SIG-M5 treated with dmso at 0.1 percent for 504 hours (cell line): ENCODE results near the gene OTULIN.

Experiments
- DNase-seq: peaks from one replicate; lab custom pipeline; 2025; ENCODE audit not compliant: unreplicated experiment; lab: John Stamatoyannopoulos, UW

OTULIN gene

GRCh38 chr5:14664270-14665100 lies at the start of gene OTULIN:
OTULIN (plus strand) TSS chr5:14664718; CDS start chr5:14664826, 108 bp downstream.
- peak; percentile 90 for DNase-seq

DNA sequence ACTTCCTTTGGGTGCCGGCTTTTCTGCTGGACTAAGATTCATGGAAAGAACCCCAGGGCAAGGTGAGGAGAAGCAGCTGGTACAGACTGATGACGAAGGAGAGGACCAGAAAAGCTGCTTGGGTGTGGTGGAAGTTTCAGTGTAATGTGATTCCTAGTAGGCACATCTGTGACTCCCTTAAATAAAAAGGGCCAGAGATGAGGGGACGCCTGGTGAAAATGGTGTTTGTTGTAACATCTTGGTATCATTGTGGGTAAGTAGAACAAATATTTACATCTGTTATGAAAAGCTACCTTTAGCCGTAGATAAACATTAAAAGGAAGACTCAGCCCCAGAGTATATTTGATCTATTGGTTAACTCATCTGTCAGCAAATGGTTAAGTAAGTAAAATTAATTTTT lies 49.2 kb upstream of the OTULIN start:
- DNase-seq = no peak

- no peak for DNase-seq
Observed at GRCh38 chr5:14617441-14617840, 47.1 kb upstream of the OTULIN start.

DNA sequence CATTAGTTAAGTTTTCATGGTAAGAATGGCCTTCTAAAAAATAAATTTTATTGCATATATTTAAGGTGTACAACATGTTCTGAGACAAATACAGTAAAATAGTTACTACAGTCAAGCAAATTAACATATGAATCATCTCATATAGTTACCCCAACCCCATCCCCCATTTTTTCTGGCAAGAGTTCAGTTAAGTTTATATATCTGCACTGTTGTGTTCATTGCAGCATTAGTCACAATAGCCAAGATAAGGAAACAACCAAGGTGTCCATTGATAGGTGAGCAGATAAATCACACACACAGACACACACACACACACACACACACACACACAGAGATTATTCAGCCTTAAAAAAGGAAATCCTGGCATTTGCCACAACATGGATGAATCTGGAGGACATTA lies 37.2 kb upstream of the OTULIN start:
- DNase-seq = no peak

- peak; percentile 57 for DNase-seq
Observed at GRCh38 chr5:14628346-14628745, 36.2 kb upstream of the OTULIN start.

DNA sequence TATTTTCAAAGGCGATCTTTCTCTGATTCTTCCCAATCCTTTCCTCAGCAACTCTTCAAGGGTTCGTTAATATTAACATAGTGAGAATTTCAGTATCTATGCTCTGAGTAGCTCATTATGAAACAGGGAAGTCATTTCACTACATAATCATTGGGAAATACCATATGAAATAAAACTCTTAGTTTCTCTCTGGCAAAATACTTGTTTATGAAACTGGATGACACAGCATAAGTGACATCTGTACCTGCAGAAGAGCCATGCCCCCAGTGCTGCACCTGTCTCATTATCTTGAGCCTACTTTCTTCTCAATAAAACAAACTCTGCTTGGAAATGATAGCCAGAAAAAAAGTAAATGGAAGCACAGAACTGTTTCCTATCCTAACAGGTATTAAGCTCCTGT lies 33.8 kb upstream of the OTULIN start:
- DNase-seq = no peak

GRCh38 chr5:14635656-14636055 lies 28.9 kb upstream of the OTULIN start:
- DNase-seq = no peak

DNA sequence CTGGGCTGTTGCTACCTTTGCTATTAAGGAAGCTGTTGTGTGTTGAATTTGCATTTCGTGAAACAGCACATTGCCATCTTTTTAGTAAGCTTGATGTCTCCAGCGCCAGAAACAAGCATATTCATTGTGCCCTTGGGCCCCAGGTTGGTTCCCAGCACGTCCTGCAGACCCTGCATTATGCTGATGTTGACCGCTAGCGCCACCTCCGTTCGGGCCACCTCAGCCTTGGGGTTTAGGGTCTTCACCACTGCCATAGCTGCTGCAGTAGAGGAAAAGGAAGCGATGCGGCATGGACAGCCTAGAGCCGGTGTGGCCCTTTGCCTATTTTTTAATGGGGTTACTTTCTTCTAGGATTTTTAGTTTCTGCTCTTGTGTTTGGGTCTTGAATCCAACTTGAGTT lies 23.8 kb upstream of the OTULIN start:
- DNase-seq = no peak

- no peak for DNase-seq
Observed at GRCh38 chr5:14644623-14645237, 19.8 kb upstream of the OTULIN start.

DNA sequence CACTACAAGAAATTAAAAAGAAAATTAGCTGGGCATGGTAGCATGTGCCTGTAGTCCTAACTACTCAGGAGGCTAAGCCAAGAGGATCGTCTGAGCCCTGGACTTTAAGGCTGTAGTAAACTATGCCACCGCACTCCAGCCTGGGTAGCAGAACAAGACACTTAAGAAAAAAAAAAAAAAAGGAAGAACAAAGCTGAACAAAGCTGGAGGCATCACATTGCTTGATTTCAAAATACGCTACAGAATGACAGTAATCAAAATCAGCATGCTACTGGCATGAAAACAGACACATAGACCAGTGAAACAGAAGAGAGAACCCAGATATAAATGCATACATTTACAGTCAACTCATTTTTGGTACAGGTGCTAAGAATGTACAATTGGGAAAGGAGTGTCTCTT lies 14.5 kb upstream of the OTULIN start:
- no peak for DNase-seq

- no peak for DNase-seq
Observed at GRCh38 chr5:14655146-14655741, 9.3 kb upstream of the OTULIN start.

DNA sequence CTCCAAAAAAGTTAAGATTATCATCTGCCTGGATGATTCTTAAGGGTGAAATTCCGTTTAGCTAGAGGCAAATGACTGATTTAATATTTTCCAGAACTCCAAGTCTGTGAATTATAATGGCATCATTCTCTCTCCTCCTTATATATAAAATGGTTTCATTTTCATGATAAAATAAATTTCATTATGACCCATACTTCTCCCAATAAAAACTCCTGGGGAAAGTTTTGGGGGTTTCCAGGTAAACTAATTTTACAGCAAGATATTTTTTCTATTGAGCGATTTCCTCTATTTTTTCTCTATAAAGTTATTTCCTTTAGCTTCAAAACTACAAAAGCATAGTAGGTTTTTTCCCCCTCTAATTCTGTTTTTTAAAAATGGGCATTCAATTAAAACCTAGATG lies 7.6 kb upstream of the OTULIN start:
- DNase-seq = no peak

DNA sequence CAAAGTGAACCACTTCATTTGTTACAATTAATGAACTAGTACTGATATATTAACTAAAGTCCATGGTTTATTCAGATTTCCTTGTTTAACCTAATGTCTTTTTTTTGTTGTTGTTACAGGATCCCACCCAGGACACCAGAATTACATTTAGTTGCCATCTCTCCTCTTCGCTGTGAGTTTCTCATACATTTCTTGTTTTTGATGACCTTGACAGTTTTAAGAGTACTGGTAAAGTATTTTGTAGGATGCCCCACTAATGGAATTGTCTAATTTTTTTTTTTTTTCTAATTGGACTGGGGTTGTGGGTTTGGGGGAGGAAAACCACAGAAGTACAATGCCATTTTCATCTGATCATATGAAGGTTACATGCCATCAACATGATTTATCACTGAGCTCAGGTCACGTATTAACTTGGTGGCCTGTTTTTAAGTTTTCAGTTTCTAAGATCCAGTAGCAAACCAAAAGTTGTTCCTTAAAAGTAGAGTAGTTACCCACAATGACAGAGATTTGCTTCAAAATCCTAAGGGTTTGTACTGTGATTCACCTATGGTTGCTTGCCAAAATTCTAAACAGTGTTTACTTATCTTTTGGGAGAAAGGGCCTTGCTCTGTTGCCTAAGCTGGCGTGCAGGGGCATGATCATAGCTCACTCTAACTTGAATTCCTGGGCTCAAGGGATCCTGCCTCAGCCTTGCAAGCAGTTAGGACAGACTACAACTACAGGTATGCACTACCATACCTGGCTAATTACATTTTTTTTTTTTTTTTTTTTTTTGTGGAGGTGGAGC lies 4.5 kb upstream of the OTULIN start:
- no peak for DNase-seq

GRCh38 chr5:14660833-14661232 lies 3.7 kb upstream of the OTULIN start:
- DNase-seq = no peak

DNA sequence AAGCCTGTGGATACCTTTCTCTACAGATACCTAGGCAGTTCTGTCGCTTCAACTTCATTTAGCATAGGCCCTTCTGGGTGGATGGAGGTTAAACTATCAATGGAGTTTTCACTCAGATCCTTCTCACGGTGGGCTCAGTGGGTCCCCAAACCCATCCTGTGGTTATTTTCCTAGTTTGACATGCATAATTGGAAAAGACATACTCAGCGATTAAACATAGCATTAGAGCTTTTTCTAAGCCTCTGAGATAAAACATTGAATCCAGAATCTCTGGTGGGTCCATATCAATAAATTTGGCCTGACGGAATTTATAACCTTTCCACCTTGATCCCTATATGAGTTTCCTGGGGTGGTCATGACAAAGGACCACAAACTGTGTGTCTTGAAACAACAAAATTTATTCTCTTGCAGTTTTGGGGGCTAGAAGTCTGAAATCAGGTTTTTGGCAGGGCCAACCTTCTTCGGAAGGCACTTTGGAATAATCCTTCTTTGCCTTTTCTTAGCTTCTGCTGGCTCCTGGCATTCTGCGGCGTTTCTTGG lies 1.7 kb upstream of the OTULIN start:
- no peak for DNase-seq

DNA sequence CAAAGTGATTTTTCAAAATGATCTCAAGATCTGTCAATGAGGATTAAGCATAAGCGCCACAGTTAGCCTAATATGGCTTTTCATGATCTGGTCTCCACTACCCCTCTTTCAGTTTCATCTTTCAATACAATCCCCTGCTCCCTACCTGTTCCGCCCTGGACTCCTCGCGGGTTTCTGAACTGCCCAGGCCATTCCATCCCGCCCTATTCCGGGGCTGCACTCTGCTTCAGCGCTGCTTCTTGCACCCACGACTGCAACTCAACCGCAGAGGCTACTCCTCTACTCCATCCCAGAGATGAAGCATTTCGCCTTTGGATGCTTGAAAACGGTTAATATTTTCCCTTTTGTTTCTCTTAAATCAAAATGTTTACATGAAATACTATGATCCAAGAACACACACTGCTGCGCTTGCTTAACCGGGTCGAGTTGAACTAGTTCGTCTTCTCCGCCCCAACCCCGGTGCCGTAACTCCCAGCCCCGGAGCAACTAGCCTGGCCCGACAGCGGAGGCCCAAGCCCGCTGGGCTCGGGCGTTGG lies 716 bp upstream of the OTULIN start:
- DNase-seq = no peak

- peak; percentile 36 for DNase-seq
Observed at GRCh38 chr5:14665101-14665822, 744 bp downstream of the OTULIN start.

GRCh38 chr5:14665949-14666348 lies 1.4 kb downstream of the OTULIN start:
- DNase-seq = no peak

- no peak for DNase-seq
Observed at GRCh38 chr5:14666357-14666756, 1.8 kb downstream of the OTULIN start.

- DNase-seq = no peak
Observed at GRCh38 chr5:14667290-14667689, 2.8 kb downstream of the OTULIN start.
